ENCODE results near the gene USP12. TPM values are rescaled to one million over a fixed set of nuclear protein-coding genes. Genes with fewer than 3 reads are reported as not detected.

Gene USP12
- total RNA-seq, 4 donors from 2014 or later: 26.4 to 50.7 (median 31.7) TPM

GRCh38 chr13:27160657-27161295, 10.8 kb downstream of the USP12 start:
- no peak for TF ChIP-seq CTCF (IDR thresholded peaks at IDR 0.05)
- no peak for TF ChIP-seq POLR2AphosphoS5 (IDR thresholded peaks at IDR 0.05)
- TF ChIP-seq POLR2A (IDR thresholded peaks at IDR 0.05): no peak
- no peak for TF ChIP-seq EP300 (IDR thresholded peaks at IDR 0.05)

GRCh38 chr13:27159806-27160563, 11.6 kb downstream of the USP12 start:
- H3K4me1 ChIP-seq: peaks cover 25% of the 10 kb centered on the region
- no peak for TF ChIP-seq POLR2AphosphoS5 (IDR thresholded peaks at IDR 0.05)
- no peaks in the 10 kb centered on the region for H3K36me3 ChIP-seq
- no peak overlapping the region for H3K4me3 ChIP-seq
- H3K27ac ChIP-seq: no peak overlapping the region
- DNase-seq (ENCODE audit: low spot score in 2 of 2): no peak
- no peaks in the 10 kb centered on the region for H3K9me3 ChIP-seq
- no peaks in the 10 kb centered on the region for H3K27me3 ChIP-seq
- WGBS: 82% methylated on average over 5 of the region's 5 CpGs

More at GRCh38 chr13:27160657-27161295, 10.8 kb downstream of the USP12 start:
- WGBS: 94% methylated on average over 9 of the region's 9 CpGs
- Histone ChIP-seq H3K4me1 (peaks cover 26% of the 10 kb centered on the region), H3K27ac (no peak overlapping the region), H3K27me3 (no peaks in the 10 kb centered on the region), H3K4me3 (no peak overlapping the region), H3K9me3 (no peaks in the 10 kb centered on the region), H3K36me3 (no peaks in the 10 kb centered on the region)
- no peak for DNase-seq (ENCODE audit: low spot score in 2 of 2)

GRCh38 chr13:27158335-27158734, 13.3 kb downstream of the USP12 start:
- Histone ChIP-seq H3K4me3 (no peak overlapping the region), H3K9me3 (no peaks in the 10 kb centered on the region), H3K36me3 (no peaks in the 10 kb centered on the region), H3K27ac (no peak overlapping the region), H3K4me1 (peaks cover 25% of the 10 kb centered on the region), H3K27me3 (no peaks in the 10 kb centered on the region)
- DNase-seq (ENCODE audit: low spot score in 2 of 2): no peak
- 94% methylated on average over 5 of the region's 5 CpGs for WGBS
- TF ChIP-seq EP300 (IDR thresholded peaks at IDR 0.05): no peak
- no peak for TF ChIP-seq POLR2A (IDR thresholded peaks at IDR 0.05)
- TF ChIP-seq POLR2AphosphoS5 (IDR thresholded peaks at IDR 0.05): no peak
- TF ChIP-seq CTCF (IDR thresholded peaks at IDR 0.05): no peak

GRCh38 chr13:27151798-27152599, 19.6 kb downstream of the USP12 start:
- DNase-seq (ENCODE audit: low spot score in 2 of 2): no peak
- Histone ChIP-seq H3K4me3 (no peak overlapping the region), H3K27me3 (no peaks in the 10 kb centered on the region), H3K9me3 (no peaks in the 10 kb centered on the region), H3K27ac (no peak overlapping the region), H3K4me1 (peaks cover 11% of the 10 kb centered on the region), H3K36me3 (no peaks in the 10 kb centered on the region)
- no peak for TF ChIP-seq CTCF (IDR thresholded peaks at IDR 0.05)
- no peak for TF ChIP-seq EP300 (IDR thresholded peaks at IDR 0.05)
- no peak for TF ChIP-seq POLR2AphosphoS5 (IDR thresholded peaks at IDR 0.05)
- TF ChIP-seq POLR2A (IDR thresholded peaks at IDR 0.05): no peak
- 63% methylated on average over 4 of the region's 4 CpGs for WGBS

GRCh38 chr13:27149702-27150101, 21.9 kb downstream of the USP12 start:
- no peak for DNase-seq (ENCODE audit: low spot score in 2 of 2)
- Histone ChIP-seq H3K36me3 (no peaks in the 10 kb centered on the region), H3K4me1 (peaks cover 14% of the 10 kb centered on the region), H3K27me3 (no peaks in the 10 kb centered on the region), H3K9me3 (no peaks in the 10 kb centered on the region), H3K27ac (no peak overlapping the region), H3K4me3 (no peak overlapping the region)
- TF ChIP-seq POLR2AphosphoS5 (IDR thresholded peaks at IDR 0.05): no peak
- no peak for TF ChIP-seq POLR2A (IDR thresholded peaks at IDR 0.05)
- TF ChIP-seq CTCF (IDR thresholded peaks at IDR 0.05): no peak
- no peak for TF ChIP-seq EP300 (IDR thresholded peaks at IDR 0.05)
- WGBS: 93% methylated on average over 6 of the region's 6 CpGs

All from suprapubic skin (tissue), 4 donors.